Fibroblast of skin of scalp (primary cell): Measurements from ENCODE around the gene GALR3.

Experiments
- DNase-seq: peaks from one replicate; pipeline ENCODE4 v3.0.0-alpha.2; 2013

The GALR3 gene

GRCh38 chr22:37822079-37822833 is 926 bp upstream of the GALR3 start:
- no peak for DNase-seq

DNA sequence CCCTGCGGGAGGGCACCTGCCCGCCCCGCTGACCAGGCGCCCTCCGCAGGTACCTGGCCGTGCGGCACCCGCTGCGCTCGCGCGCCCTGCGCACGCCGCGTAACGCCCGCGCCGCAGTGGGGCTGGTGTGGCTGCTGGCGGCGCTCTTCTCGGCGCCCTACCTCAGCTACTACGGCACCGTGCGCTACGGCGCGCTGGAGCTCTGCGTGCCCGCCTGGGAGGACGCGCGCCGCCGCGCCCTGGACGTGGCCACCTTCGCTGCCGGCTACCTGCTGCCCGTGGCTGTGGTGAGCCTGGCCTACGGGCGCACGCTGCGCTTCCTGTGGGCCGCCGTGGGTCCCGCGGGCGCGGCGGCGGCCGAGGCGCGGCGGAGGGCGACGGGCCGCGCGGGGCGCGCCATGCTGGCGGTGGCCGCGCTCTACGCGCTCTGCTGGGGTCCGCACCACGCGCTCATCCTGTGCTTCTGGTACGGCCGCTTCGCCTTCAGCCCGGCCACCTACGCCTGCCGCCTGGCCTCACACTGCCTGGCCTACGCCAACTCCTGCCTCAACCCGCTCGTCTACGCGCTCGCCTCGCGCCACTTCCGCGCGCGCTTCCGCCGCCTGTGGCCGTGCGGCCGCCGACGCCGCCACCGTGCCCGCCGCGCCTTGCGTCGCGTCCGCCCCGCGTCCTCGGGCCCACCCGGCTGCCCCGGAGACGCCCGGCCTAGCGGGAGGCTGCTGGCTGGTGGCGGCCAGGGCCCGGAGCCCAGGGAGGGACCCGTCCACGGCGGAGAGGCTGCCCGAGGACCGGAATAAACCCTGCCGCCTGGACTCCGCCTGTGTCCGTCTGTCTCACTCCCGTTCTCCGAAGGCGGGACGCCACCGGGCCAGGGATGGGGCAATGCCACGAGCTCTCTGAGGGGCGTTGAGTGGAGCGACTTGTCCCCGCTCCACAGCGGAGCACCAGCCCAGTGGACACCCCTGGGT is 1.8 kb downstream of the GALR3 start:
- no peak for DNase-seq

GRCh38 chr22:37827056-37827455 is 3.9 kb downstream of the GALR3 start:
- no peak for DNase-seq

DNA sequence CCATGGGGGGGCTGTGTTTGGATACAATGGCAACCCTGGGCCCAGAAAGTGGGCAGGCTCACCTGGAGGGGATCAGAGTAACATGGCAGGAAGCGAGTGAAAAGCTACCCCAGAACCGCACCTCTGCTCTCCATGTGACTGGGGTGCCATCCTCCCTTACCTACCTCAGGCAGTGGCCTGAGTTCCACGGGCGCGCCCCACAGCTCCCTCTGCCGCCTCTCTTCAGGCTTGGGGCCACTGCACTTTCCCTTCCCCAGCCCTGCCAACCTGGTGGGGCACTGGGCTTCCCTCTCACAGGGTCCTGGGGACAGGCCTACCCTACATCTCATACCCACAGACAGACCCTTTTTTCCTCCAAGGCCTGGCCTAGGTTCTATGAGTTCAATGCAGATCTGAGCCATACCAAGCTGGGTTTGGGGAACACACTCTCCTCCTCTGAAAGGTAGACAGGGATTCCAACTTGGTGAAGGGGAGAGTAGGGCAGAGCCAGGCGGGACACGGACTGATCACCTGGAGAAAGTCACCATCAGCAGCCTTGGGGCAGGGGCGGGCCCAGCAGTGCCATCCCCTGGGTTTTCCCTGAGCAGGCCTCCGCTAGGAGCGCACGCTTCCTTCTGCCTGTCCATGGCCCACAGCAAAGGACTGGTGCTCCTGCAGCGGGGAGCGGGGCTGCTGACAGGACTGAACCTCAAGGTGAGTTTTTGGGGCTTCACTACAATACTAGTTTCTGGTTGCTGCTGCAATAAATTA is 7.1 kb downstream of the GALR3 start:
- no peak for DNase-seq

DNA sequence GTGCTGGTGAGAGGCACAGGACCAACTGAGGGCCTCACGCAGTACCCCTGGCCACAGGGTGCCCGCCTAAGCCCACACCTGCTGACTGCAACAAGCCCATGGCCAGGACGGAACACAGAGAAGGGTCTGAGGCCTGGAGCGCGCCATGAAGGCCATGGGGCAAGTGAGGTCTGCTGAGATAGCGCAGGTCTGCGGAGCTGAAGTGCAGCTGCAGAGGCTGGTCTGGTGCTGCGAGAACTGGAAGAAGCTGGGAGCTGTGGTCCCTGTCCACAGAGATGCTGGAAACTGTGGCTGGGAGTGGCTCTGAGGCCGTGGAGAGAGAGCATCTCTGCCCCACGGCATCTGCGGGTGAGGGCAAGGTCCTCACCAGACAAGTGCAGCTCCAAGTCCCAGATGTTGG is 8.3 kb downstream of the GALR3 start:
- no peak for DNase-seq

DNA sequence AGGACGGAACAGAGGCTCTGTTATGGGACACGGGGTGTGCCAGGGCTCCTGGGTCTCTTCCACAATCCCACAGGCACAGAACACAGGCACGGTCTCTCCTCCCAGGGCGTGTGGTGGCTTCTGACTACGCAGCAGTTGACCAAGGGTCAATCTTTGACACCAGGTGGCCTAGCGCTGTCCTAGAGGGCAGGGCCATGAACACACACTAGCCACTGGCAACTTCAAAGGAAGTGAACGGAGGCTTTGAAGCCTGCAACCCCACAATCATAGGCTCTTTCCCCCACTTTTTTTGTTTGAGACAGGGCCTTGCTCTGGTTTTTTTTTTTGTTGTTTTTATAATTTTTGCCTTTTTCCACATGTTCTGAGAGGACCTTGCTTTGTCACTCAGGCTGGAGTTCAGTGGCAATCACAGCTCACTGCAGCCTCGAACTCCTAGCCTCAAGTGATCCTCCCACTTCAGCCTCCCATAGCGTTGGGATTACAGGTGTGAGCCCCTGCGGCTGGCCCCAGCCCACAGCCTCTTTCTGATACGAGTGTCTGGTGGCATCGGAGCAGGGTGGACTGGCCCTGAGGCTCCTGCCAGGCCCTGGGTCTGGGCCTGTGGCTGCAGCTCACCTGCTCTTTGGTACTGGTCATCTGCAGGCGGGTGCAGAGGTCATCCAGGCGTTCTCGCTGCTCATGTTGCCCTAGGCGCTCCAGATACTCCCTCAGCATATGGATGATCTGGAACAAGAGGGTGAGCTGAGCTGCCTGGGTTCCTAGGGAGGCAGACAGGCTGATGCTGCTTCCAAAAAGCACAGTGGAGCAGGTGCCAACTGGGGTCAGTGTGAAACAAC is 9.1 kb downstream of the GALR3 start:
- DNase-seq, result no peak

GRCh38 chr22:37842015-37842793 is 19.0 kb downstream of the GALR3 start:
- DNase-seq, result no peak

- DNase-seq, result no peak
These were observed 20.5 kb downstream of the GALR3 start for GRCh38 chr22:37843741-37844089.

DNA sequence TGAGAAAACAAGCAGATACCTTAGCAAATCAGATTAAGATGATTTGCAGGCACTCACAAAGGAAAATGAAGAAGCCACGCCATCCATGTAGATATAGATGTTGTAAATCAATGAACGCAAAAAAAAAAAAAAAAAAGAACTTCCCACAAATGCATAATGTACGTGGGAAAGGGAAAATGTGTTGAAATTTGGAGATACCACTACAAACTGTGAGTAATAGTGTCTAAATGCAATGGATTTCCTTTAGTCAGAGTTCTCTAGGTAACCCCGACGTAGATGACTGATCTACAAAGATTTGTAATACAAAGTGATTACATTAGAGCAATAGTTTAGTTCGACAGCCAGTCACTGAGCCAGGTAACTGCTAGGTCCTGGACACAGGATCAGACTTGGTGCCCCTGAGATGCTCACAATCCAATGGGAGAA is 21.7 kb downstream of the GALR3 start:
- no peak for DNase-seq

GRCh38 chr22:37846433-37846832 is 23.3 kb downstream of the GALR3 start:
- DNase-seq, result no peak

DNA sequence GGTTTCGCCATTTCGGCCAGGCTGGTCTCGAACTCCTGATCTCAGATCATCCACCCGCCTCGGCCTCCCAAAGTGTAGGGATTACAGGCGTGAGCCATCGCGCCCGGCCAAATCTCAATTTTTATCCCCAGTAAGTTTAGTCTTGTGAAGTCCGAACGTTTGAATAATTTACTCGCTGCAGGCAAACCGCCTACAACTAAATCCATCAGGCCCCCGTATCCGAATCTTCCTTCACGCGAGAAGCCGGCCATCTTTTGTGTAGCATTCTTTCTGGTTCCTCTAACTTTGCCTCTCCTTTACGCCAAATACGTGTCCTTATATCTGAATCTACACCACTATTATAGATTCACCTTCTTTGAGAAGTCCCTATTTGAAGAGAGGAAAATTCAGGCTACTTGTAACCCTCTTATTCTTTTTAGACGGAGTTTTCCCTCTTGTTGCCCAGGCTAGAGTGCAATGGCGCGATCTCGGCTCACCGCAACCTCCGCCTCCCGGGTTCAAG is 25.5 kb downstream of the GALR3 start:
- peak; percentile 15 for DNase-seq

- peak; percentile 87 for DNase-seq
These were observed 26.0 kb downstream of the GALR3 start, which contains the start of gene EIF3L for GRCh38 chr22:37849089-37849751. TSS of gene EIF3L (plus strand) at chr22:37849419. CDS start at chr22:37849450, 31 bp downstream.

GRCh38 chr22:37850801-37851200 is 27.6 kb downstream of the GALR3 start:
- no peak for DNase-seq

DNA sequence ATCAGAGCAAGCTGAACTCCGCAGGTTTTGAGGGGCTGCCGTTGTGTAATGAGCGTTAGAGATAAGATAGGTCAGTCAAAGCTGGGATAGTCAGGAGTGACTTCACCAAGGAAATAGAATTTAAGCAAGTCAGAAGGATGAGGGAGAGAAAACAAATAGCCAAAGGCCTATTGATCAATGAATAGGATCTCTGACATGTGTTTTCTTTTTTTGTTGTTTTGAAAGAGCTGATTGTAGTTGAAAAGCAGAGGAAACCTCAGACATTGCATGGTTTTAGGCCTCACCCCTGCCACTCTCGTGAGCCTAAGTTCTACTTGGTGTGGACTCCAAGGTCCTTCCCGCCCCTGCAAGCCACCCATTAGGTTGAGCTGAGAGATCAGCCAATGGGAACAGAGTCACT is 29.2 kb downstream of the GALR3 start:
- no peak for DNase-seq

DNA sequence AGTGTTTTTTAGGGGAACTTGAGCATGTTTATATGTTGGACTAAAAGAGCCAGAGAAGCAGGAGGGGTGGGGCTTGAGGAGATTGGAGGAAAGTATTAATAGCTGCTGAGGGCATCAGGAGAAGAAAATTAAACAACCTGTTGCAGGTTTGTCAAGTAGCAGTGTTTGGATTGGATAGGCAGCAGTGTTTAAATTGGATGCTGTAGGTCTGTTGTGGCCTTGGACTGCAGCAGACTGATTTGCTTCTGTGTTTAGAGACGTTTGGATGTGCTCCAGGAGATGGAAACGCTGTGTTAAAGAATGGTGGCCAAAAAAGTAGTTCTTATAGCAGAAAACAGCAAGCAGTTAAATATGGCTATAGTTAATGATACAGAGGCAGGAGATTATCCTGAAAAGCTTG is 31.8 kb downstream of the GALR3 start:
- DNase-seq, result no peak

DNA sequence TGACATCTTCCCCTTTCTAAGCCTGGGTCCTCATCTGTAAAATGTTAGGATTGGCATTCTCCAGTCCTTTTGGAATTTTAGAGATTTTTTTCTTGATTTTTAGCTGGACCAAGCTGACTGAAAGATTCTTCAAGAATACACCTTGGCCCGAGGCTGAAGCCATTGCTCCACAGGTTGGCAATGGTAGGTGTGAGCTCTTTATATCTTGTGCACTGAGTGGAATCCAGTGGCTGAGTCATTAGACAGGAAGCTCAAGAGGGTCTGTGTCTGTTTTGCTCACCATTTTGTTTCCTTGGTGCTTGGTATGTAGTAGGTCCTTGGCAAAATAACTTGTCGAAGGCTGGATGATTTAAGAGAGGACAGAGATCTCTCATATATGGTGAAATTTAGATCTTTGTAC is 32.3 kb downstream of the GALR3 start:
- no peak for DNase-seq

GRCh38 chr22:37860796-37861421 is 37.7 kb downstream of the GALR3 start:
- no peak for DNase-seq

DNA sequence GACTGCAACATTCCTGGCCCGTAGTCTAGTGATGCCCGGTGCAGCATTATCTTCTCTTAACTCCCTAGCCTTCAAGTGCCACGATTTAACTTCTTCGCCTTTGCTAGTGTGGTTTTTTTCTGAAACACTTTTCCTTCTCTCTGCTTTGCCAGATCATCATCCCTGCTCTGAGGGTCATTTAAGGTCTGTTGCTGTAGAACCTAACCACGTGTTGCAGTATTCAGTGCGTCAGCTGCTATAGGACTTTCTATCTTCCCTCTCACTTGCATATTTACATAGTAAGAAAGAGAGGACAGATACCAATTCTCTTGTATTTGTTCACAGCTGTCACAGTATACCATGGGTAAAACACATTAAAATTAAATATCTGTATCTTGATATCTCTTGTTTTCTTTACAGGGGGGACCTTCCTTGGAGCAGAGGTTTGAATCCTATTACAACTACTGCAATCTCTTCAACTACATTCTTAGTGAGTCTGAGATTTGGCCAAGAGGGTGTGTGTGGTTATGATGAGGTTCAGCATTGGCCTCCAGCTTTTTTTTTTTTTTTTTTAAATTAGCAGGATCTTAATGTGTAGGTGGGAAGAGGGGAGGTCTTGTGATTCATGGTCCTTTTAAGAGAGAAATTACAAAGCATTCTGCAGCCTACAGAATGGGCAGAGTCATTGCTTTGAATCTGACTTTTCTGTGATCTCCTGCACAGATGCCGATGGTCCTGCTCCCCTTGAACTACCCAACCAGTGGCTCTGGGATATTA is 39.6 kb downstream of the GALR3 start:
- no peak for DNase-seq

- no peak for DNase-seq
These were observed 42.3 kb downstream of the GALR3 start for GRCh38 chr22:37865510-37865909.
